ENCODE results near the gene SLC26A11.
A peak's percentile ranks its signal among the peaks of the same experiment; 100 is the strongest.
"Not testable (repeated sequence)": the region's sequence is repeated elsewhere in the genome, so short reads cannot be mapped to it uniquely, and the experiment has no call there.

Gene SLC26A11

GRCh38 chr17:80246266-80246681, 26.0 kb downstream of the SLC26A11 start:
- FAIRE-seq, result no peak

GRCh38 chr17:80246726-80247125, 26.5 kb downstream of the SLC26A11 start:
- FAIRE-seq, result no peak

- FAIRE-seq, result no peak
Observed at GRCh38 chr17:80247561-80247960, 27.3 kb downstream of the SLC26A11 start.

- no peak for FAIRE-seq
Observed at GRCh38 chr17:80248001-80248893, 28.0 kb downstream of the SLC26A11 start.

DNA sequence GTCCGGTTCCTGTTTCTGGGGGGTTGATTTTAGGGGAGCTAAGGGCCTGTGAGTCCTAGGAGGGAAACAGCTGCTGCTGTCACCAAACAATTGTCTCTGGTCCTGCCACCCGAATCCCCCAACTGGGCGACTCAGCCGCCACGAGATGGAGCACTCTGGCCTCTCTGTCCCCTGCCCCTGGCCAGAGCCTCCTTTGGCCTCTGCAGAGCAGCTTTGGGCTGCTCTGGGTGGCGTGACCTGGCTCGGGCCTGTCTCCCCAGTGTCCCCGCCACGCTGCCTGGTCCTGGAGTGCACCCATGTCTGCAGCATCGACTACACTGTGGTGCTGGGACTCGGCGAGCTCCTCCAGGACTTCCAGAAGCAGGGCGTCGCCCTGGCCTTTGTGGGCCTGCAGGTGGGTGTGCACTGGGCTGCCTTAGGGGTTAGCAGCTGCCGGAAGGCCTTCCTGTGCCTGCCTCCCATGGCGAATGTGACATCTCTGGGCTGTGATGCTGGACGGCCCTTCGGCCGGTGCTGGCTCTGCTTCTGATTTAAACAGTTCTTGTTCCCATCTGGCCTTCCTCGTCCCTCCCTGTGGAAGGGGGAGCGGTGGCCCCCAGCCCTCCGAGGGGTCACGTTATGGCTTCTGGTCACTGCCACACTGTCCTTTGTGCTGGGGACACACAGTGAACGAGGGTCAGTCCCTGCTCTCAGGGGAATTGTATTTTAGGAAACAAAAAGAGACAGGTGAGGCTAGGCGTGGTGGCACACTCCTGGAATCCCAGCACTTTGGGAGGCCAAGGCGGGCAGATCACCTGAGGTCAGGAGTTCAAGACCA, 28.9 kb downstream of the SLC26A11 start:
- no peak for FAIRE-seq

GRCh38 chr17:80251966-80252365, 31.7 kb downstream of the SLC26A11 start:
- no peak for FAIRE-seq

DNA sequence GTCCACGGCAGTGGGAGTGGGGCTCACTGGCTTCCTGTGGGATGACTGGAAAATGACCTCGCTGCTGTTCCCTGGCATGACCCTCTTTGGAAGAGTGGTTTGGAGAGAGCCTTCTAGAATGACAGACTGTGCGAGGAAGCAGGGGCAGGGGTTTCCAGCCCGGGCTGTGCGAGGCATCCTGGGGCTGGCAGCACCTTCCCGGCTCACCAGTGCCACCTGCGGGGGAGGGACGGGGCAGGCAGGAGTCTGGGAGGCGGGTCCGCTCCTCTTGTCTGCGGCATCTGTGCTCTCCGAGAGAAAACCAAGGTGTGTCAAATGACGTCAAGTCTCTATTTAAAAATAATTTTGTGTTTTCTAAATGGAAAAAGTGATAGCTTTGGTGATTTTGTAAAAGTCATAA, 32.6 kb downstream of the SLC26A11 start:
- FAIRE-seq, result no peak

GRCh38 chr17:80253631-80254395, 33.6 kb downstream of the SLC26A11 start:
- FAIRE-seq, result no peak

DNA sequence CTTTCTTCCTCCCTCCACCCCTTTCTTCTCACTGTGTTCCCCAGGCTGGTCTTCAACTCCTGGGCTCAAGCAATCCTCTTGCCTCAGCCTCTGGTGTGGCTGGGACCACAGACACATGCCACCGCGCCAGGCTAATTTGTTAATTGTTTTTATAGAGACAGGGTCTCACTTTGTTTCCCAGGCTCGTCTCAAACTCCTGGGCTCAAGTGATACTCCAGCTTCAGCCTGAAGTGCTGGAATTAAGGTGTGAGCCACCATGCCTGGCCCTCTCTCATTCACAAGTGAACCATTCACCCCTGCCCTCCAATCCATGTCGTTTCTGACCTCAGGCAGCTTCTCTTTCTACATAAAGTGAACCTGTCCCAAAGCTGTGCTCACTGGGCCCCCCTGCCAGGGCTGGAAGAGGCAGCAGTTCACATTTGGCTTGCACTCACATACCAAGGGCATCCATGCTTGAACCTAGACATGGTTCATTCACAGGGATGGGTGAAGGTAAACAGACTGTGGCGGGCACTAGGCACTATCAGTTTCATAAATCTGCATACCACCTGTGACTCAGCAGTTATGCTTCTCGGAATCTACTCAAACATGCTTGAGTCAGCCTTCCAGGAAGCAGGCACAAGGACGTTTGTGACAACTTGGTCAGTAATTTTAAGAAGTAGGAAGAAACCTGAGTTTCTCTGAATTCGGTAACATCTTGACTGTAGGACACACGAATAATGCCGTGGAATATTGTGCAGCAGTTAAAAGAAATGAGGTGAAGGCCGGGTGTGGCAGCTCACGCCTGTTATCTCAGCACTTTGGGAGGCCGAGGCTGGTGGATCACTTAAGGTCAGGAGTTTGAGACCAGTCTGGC, 34.4 kb downstream of the SLC26A11 start:
- peak; percentile 94 for FAIRE-seq

DNA sequence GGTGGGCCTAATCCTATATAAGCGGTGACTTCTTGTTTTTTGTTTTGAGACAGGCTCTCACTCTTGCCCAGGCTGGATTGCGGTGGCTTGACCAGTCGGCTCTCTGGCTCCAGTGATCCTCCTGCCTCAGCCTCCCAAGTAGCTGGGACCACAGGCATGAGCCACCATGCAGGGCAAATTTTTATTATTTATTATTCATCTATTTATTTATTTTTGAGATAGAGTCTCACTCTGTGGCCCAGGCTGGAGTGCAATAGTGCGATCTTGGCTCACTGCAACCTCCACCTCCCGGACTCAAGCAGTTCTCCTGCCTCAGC, 35.8 kb downstream of the SLC26A11 start:
- FAIRE-seq, result no peak

- no peak for FAIRE-seq
Observed at GRCh38 chr17:80257716-80258213, 37.5 kb downstream of the SLC26A11 start.

GRCh38 chr17:80258296-80258695, 38.1 kb downstream of the SLC26A11 start:
- not testable (repeated sequence) for FAIRE-seq

- FAIRE-seq, result no peak
Observed at GRCh38 chr17:80259457-80260068, 39.3 kb downstream of the SLC26A11 start.

DNA sequence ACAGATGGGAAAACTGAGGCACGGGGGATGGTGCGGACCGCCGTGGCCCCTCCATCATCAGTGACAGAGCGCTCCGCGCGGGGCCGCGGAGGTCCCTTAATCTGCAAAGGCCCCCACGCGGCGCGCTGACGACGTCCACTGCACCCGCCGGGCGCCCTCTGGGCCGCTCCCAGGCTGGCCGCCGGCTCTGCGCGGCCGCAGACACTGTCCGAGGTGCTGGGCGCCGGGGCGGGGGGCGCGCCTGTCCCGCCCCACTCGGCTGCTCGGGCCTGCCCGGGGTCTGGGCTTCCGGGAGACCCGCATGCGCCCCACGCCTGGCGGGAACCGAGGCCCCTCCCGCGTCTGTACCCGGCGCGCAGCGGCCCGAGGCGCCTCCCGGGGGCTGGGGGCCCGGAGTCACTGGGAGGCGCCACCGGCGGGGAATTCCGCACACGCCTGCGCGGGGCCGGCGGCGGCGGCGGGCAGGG, 39.9 kb downstream of the SLC26A11 start:
- FAIRE-seq, result no peak

- no peak for FAIRE-seq
Observed at GRCh38 chr17:80260791-80261158, 40.5 kb downstream of the SLC26A11 start, which contains the start of gene RNF213. Gene RNF213, plus strand, starts transcription at chr17:80260852. Its CDS starts 2,830 bp downstream, at chr17:80263682.

GRCh38 chr17:80261159-80261894, 41.1 kb downstream of the SLC26A11 start:
- FAIRE-seq, result no peak

DNA sequence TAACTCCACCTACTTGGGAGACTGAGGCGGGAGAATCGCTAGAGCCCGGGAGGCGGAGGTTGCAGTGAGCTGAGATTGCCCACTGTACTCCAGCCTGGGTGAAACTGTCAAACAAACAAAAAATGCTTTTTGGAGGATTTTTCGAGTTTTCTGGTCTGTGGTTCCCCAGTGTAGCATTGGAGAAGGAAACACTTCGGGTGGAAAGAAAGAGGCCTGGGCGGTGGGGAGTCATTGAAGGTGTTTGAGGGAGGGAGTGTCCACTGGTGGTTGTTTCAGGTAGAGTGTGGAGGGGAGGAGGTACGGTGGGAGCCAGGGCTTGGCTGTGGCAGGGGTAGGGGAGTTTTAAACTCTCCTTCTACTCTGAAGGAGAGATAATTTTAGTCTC, 41.7 kb downstream of the SLC26A11 start:
- no peak for FAIRE-seq

DNA sequence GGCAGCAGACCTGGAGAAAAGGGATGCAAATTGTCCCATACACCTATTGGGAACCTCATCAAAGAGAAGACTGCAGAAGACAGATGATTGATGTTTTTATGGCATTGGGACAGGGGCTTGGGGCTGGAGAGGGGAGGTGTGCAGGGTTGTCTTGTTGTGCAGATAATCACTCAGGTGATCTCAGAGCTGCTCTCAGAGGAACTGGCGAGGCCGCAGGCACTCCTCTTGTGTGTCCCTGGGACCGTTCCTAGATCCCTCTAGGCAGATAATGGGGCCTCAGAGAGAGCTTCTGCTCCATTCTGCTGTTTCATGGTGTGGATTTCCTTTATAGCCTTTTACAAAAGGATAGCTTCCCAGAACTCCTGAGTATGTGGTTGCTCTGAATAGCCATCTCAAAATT, 42.1 kb downstream of the SLC26A11 start:
- FAIRE-seq, result no peak

- FAIRE-seq, result no peak
Observed at GRCh38 chr17:80262775-80263244, 42.6 kb downstream of the SLC26A11 start.

All from islet of Langerhans (tissue), 1 donor.